GM12864 (cell line): ENCODE data around the gene ST6GALNAC3.

ENCODE experiments used
- DNase-seq: peaks from one replicate; pipeline ENCODE4 v3.0.0-alpha.2; 2011; ENCODE audit warnings: low read depth
- H3K4me3 ChIP-seq: 2 replicates; pipeline ENCODE4 v1.5.1; 2011; ENCODE audit warnings: mild to moderate bottlenecking, low read depth, low read length, control low read depth
- CTCF ChIP-seq: IDR thresholded peaks from 2 replicates; pipeline ENCODE4 v1.5.1; 2011; ENCODE audit warnings: low read depth, mild to moderate bottlenecking, moderate library complexity, low read length, control low read depth, inconsistent platforms; ENCODE audit errors: missing control alignments

ST6GALNAC3 gene

GRCh38 chr1:76501586-76502219 is 427.2 kb downstream of the ST6GALNAC3 start:
- no peak overlapping the region for H3K4me3 ChIP-seq
- DNase-seq, result no peak
- no peak for TF ChIP-seq CTCF

- no peak for DNase-seq
- H3K4me3 ChIP-seq, result no peak overlapping the region
- TF ChIP-seq CTCF, result no peak
These were observed 428.6 kb downstream of the ST6GALNAC3 start for GRCh38 chr1:76503100-76503499.

- no peak overlapping the region for H3K4me3 ChIP-seq
- TF ChIP-seq CTCF, result no peak
- DNase-seq, result no peak
These were observed 429.2 kb downstream of the ST6GALNAC3 start for GRCh38 chr1:76503736-76504135.

- no peak for DNase-seq
These were observed 432.8 kb downstream of the ST6GALNAC3 start for GRCh38 chr1:76507376-76507775.

GRCh38 chr1:76508871-76509270 is 434.3 kb downstream of the ST6GALNAC3 start:
- no peak overlapping the region for H3K4me3 ChIP-seq
- no peak for TF ChIP-seq CTCF
- DNase-seq, result no peak

More at GRCh38 chr1:76507376-76507775, 432.8 kb downstream of the ST6GALNAC3 start:
- H3K4me3 ChIP-seq, result no peak overlapping the region
- TF ChIP-seq CTCF, result no peak

- TF ChIP-seq CTCF, result no peak
- H3K4me3 ChIP-seq, result no peak overlapping the region
- no peak for DNase-seq
These were observed 436.4 kb downstream of the ST6GALNAC3 start for GRCh38 chr1:76510672-76511557.
